ACC112 (cell line): ENCODE data around the gene PTPRO.
A peak's percentile ranks its signal among the peaks of the same experiment; 100 is the strongest.

Source experiments
- H2AFZ ChIP-seq: fragments of 200-600 bp; sonication (generic); one replicate; pipeline ENCODE4 v1.6.0; 2017; ENCODE audit warnings: antibody characterized with exemption, low read length; ENCODE audit not compliant: unreplicated experiment
- H3K27ac ChIP-seq: fragments of 200-600 bp; sonication (generic); 2 replicates; pipeline ENCODE4 v1.5.1; 2014; ENCODE audit warnings: low read depth, mild to moderate bottlenecking, antibody characterized with exemption, low read length, moderate library complexity
- H3K27me3 ChIP-seq: fragments of 200-600 bp; sonication (generic); 2 replicates; pipeline ENCODE4 v1.6.1; 2014; ENCODE audit warnings: mild to moderate bottlenecking, antibody characterized with exemption, low read length, moderate library complexity, mixed read lengths; ENCODE audit not compliant: insufficient read depth
- H3K36me3 ChIP-seq: fragments of 200-600 bp; sonication (generic); 2 replicates; pipeline ENCODE4 v1.6.1; 2016; ENCODE audit warnings: mild to moderate bottlenecking, antibody characterized with exemption, low read length, moderate library complexity, mixed read lengths; ENCODE audit not compliant: insufficient read depth
- H3K4me1 ChIP-seq: fragments of 200-600 bp; sonication (generic); one replicate; pipeline ENCODE4 v1.6.1; 2016; ENCODE audit warnings: low read length, mixed read lengths; ENCODE audit not compliant: insufficient read depth, unreplicated experiment, control insufficient read depth
- H3K4me3 ChIP-seq: fragments of 200-600 bp; sonication (generic); 2 replicates; pipeline ENCODE4 v1.5.1; 2014; ENCODE audit warnings: mild to moderate bottlenecking, low read depth, low read length
- H3K79me2 ChIP-seq: fragments of 200-600 bp; sonication (generic); one replicate; pipeline ENCODE4 v1.6.0; 2016; ENCODE audit warnings: low read length; ENCODE audit not compliant: control insufficient read depth, unreplicated experiment, insufficient read depth

PTPRO gene

DNA sequence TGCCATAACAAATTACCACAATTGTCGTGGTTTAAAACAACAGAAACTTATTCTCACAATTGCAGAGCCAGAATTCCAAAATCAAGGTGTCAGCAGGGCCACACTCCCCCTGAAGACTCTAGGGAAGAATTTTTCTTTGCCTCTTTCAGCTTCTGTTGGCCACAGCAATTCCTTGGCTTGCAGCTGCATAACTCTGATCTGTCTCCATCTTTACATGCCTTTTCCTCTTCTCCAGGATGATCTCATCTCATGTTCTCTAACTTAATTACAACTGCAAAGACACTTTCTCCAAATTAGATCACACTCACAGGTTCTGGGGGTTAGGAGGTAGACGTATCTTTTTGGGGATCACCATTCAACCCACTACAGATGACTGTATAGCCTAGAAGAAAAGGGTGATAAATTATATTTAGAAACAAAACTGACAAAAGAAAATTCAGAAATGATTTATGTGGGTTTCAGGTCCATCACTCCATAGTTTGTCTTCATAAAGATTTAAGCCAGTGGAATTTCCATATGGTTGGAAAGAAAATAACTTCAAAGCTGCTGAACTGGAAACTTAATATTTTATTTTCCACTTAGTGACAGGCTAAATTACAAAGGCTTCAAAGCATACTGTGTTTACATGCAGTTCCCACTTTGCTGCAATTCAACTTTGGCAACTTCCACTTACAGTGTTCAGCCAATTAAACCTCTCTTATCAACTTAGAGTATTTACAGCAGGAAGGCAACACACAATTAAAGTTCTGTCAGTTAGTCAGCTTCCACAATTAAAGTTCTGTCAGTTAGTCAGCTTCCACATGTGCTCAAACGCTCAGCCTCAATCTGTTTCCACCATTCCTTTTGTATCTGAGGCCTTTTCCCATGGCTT, 253.6 kb downstream of the PTPRO start:
- Histone ChIP-seq H3K27me3 (no peaks in the 10 kb centered on the region), H3K27ac (no peak overlapping the region), H3K4me3 (no peak overlapping the region), H2AFZ (no peak overlapping the region), H3K4me1 (peaks cover 4% of the 10 kb centered on the region), H3K79me2 (no peaks in the 10 kb centered on the region), H3K36me3 (no peaks in the 10 kb centered on the region)

DNA sequence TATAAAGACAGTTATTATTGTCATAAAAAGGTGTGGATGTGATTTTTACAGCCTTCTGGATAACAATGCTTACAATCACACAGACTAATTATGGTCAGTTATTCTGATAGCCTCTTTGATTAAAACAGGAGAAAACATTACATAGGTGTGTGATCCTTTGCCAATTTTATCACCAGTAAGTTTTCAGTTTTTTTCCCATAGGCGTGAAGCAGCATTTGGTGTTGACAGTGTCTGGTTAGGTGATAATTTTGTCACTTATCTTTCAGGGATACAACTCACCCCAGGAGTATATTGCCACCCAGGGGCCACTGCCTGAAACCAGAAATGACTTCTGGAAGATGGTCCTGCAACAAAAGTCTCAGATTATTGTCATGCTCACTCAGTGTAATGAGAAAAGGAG, 258.1 kb downstream of the PTPRO start:
- no peaks in the 10 kb centered on the region for H3K4me1 ChIP-seq
- H3K27me3 ChIP-seq: no peaks in the 10 kb centered on the region
- H3K4me3 ChIP-seq: no peak overlapping the region
- H2AFZ ChIP-seq: peak overlapping the region; percentile 5
- no peaks in the 10 kb centered on the region for H3K79me2 ChIP-seq
- no peaks in the 10 kb centered on the region for H3K36me3 ChIP-seq
- no peak overlapping the region for H3K27ac ChIP-seq

GRCh38 chr12:15581006-15581405, 258.7 kb downstream of the PTPRO start:
- H2AFZ ChIP-seq: peak overlapping the region; percentile 5
- H3K27ac ChIP-seq: no peak overlapping the region
- no peaks in the 10 kb centered on the region for H3K27me3 ChIP-seq
- no peaks in the 10 kb centered on the region for H3K79me2 ChIP-seq
- H3K36me3 ChIP-seq: no peaks in the 10 kb centered on the region
- no peak overlapping the region for H3K4me3 ChIP-seq
- H3K4me1 ChIP-seq: no peaks in the 10 kb centered on the region

GRCh38 chr12:15583804-15584203, 261.5 kb downstream of the PTPRO start:
- no peak overlapping the region for H3K27ac ChIP-seq
- H3K4me3 ChIP-seq: no peak overlapping the region
- H3K36me3 ChIP-seq: no peaks in the 10 kb centered on the region
- H3K79me2 ChIP-seq: no peaks in the 10 kb centered on the region
- peaks cover 7% of the 10 kb centered on the region for H3K4me1 ChIP-seq
- no peak overlapping the region for H2AFZ ChIP-seq
- H3K27me3 ChIP-seq: no peaks in the 10 kb centered on the region

DNA sequence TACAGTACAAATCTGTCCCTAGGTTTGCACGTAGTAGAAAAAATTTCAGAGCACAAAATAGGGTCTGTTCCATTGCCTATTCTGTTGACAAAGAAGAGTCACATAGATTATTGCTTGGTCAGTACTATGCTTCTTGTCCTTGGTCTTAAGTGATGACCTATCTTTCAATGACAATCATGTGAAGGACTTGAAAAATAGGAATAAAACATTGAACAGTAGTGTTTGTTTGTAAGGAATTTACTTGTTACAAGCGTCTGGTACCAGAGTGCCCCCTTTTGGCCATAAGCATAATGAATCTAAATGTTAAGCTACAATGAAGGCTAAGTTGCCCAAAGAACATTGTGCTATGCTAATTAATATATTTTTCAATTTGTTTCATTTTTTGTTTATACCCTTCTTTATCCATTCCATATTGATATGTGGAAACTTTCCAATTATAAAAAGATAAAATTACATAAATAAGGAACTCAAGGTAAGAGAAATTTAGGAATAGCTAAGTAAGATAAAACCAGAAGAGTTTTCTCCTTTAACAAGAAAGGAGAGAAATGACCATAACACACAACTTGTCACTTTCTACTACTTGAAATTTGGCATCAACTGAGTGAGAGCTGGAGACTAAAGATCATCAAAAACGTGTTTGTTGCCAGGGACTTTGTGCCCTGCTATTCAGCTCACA, 262.2 kb downstream of the PTPRO start:
- H3K4me1 ChIP-seq: peaks cover 8% of the 10 kb centered on the region
- no peaks in the 10 kb centered on the region for H3K27me3 ChIP-seq
- no peak overlapping the region for H2AFZ ChIP-seq
- H3K27ac ChIP-seq: no peak overlapping the region
- no peak overlapping the region for H3K4me3 ChIP-seq
- H3K36me3 ChIP-seq: no peaks in the 10 kb centered on the region
- H3K79me2 ChIP-seq: no peaks in the 10 kb centered on the region

GRCh38 chr12:15589328-15590032, 267.2 kb downstream of the PTPRO start:
- H3K27ac ChIP-seq: peak overlapping the region; percentile 71; the same call in 1 of the 2 replicates
- peak overlapping the region; percentile 78 for H2AFZ ChIP-seq

GRCh38 chr12:15590180-15590826, 268.0 kb downstream of the PTPRO start:
- Histone ChIP-seq H3K4me3 (peak overlapping the region; percentile 75), H3K79me2 (no peaks in the 10 kb centered on the region), H3K27me3 (no peaks in the 10 kb centered on the region), H2AFZ (peak overlapping the region; percentile 92), H3K36me3 (no peaks in the 10 kb centered on the region), H3K4me1 (peaks cover 32% of the 10 kb centered on the region), H3K27ac (peak overlapping the region; percentile 71)

More at GRCh38 chr12:15589328-15590032, 267.2 kb downstream of the PTPRO start:
- Histone ChIP-seq H3K4me1 (peaks cover 32% of the 10 kb centered on the region), H3K4me3 (peak overlapping the region; percentile 75), H3K36me3 (no peaks in the 10 kb centered on the region), H3K79me2 (no peaks in the 10 kb centered on the region), H3K27me3 (no peaks in the 10 kb centered on the region)

DNA sequence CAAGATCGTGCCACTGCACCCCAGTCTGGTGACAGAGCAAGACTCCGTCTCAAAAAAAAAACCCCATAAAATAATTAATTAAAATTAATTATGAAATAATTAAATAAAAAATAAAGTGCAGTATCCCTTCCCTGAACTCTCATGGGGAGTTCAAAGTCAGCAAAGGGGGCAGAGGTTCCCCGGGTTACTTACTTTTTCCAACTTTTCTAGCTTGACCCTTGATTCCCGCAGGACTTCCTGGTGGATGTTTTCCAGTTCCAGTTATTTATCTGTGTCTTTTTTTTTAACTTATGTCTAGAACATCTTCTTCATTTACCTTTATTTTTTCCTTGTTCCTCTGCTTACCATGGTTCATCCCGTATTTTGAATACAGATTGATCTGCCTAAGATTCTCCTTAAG, 269.5 kb downstream of the PTPRO start:
- Histone ChIP-seq H3K27me3 (no peaks in the 10 kb centered on the region), H3K36me3 (no peaks in the 10 kb centered on the region), H3K4me1 (peaks cover 28% of the 10 kb centered on the region), H2AFZ (no peak overlapping the region), H3K79me2 (no peaks in the 10 kb centered on the region), H3K27ac (peak overlapping the region; percentile 31; the same call in 1 of the 2 replicates), H3K4me3 (no peak overlapping the region)

DNA sequence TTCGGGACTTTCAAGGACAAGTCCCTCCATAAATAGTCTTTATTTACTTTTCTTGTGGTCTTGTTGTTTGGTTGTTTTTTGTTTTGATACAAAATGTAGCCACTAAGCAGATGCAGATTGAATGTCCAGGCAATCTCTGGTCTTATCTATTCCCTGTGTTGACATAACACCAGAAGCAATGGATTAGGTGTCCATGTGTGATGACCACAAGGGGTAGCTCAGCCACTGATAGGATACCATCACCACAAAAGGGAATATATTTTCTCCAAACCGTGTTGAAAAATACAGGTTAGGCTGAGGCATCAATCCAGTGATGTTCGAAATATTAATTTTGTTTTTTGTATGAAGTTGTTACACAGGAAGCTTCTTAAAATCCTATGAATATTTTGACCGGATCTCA, 270.6 kb downstream of the PTPRO start:
- Histone ChIP-seq H3K4me1 (peaks cover 25% of the 10 kb centered on the region), H2AFZ (no peak overlapping the region), H3K27ac (peak overlapping the region; percentile 31), H3K27me3 (no peaks in the 10 kb centered on the region), H3K36me3 (no peaks in the 10 kb centered on the region), H3K79me2 (no peaks in the 10 kb centered on the region), H3K4me3 (no peak overlapping the region)

- no peak overlapping the region for H3K27ac ChIP-seq
- peak overlapping the region; percentile 6 for H2AFZ ChIP-seq
- H3K36me3 ChIP-seq: no peaks in the 10 kb centered on the region
- peaks cover 41% of the 10 kb centered on the region for H3K4me1 ChIP-seq
- no peaks in the 10 kb centered on the region for H3K79me2 ChIP-seq
- H3K4me3 ChIP-seq: no peak overlapping the region
- no peaks in the 10 kb centered on the region for H3K27me3 ChIP-seq
Observed at GRCh38 chr12:15596174-15596573, 273.9 kb downstream of the PTPRO start.
